ENCODE measurements around the gene HMGN1.

The HMGN1 gene

GRCh38 chr21:39312112-39313041 lies 36.5 kb downstream of the HMGN1 start:
- Mint-ChIP-seq H3K9me3 (no peaks in the 10 kb centered on the region), H3K4me3 (peak overlapping the region; percentile 92), H3K36me3 (ENCODE audit: low read depth) (peaks cover 32% of the 10 kb centered on the region), H3K4me1 (ENCODE audit: low read depth) (peaks cover 54% of the 10 kb centered on the region), H3K27ac (peak overlapping the region; percentile 89), H3K27me3 (no peaks in the 10 kb centered on the region)

GRCh38 chr21:39311164-39311563 lies 37.7 kb downstream of the HMGN1 start:
- H3K4me1 Mint-ChIP-seq (ENCODE audit: low read depth): peaks cover 48% of the 10 kb centered on the region
- H3K4me3 Mint-ChIP-seq: no peak overlapping the region
- H3K27me3 Mint-ChIP-seq: no peaks in the 10 kb centered on the region
- H3K27ac Mint-ChIP-seq: no peak overlapping the region
- no peaks in the 10 kb centered on the region for H3K9me3 Mint-ChIP-seq
- peaks cover 32% of the 10 kb centered on the region for H3K36me3 Mint-ChIP-seq (ENCODE audit: low read depth)

- Mint-ChIP-seq H3K4me1 (ENCODE audit: low read depth) (peaks cover 37% of the 10 kb centered on the region), H3K27ac (peak overlapping the region; percentile 16), H3K36me3 (ENCODE audit: low read depth) (peaks cover 43% of the 10 kb centered on the region)
Observed at GRCh38 chr21:39307466-39307865, 41.4 kb downstream of the HMGN1 start.

GRCh38 chr21:39300587-39300986 lies 48.3 kb downstream of the HMGN1 start:
- peaks cover 57% of the 10 kb centered on the region for H3K36me3 Mint-ChIP-seq (ENCODE audit: low read depth)
- H3K27ac Mint-ChIP-seq: no peak overlapping the region
- no peaks in the 10 kb centered on the region for H3K27me3 Mint-ChIP-seq
- H3K4me3 Mint-ChIP-seq: no peak overlapping the region
- H3K4me1 Mint-ChIP-seq (ENCODE audit: low read depth): peaks cover 28% of the 10 kb centered on the region
- H3K9me3 Mint-ChIP-seq: peaks cover 5% of the 10 kb centered on the region

More at GRCh38 chr21:39307466-39307865, 41.4 kb downstream of the HMGN1 start:
- no peaks in the 10 kb centered on the region for H3K9me3 Mint-ChIP-seq
- H3K27me3 Mint-ChIP-seq: no peaks in the 10 kb centered on the region
- no peak overlapping the region for H3K4me3 Mint-ChIP-seq

GRCh38 chr21:39296891-39297290 lies 52.0 kb downstream of the HMGN1 start:
- H3K4me1 Mint-ChIP-seq (ENCODE audit: low read depth): peaks cover 24% of the 10 kb centered on the region
- no peak overlapping the region for H3K4me3 Mint-ChIP-seq
- H3K36me3 Mint-ChIP-seq (ENCODE audit: low read depth): peaks cover 80% of the 10 kb centered on the region
- no peaks in the 10 kb centered on the region for H3K27me3 Mint-ChIP-seq
- H3K9me3 Mint-ChIP-seq: peaks cover 5% of the 10 kb centered on the region
- no peak overlapping the region for H3K27ac Mint-ChIP-seq

All from stimulated activated naive CD8-positive, alpha-beta T cell treated with anti-CD3 and anti-CD28 coated beads, Interleukin-15, Interleukin-2, amounts not matched to agents 100 ng/mL and 50 ng/mL, for 24 hours (primary cell).